Activated gamma-delta T cell treated with Interleukin-2 at 50 U/mL for 16 hours (primary cell): ENCODE data around the gene KCNN3.
"Not testable (repeated sequence)": the region's sequence is repeated elsewhere in the genome, so short reads cannot be mapped to it uniquely, and the experiment has no call there.

Experiments
- DNase-seq: peaks from one replicate; pipeline ENCODE4 v3.0.0-alpha.2; 2020

KCNN3 gene

GRCh38 chr1:154716614-154717527 lies 153.2 kb downstream of the KCNN3 start:
- DNase-seq = no peak

GRCh38 chr1:154716011-154716410 lies 154.1 kb downstream of the KCNN3 start:
- DNase-seq = no peak

- DNase-seq = no peak
Observed at GRCh38 chr1:154715385-154715784, 154.7 kb downstream of the KCNN3 start.

- no peak for DNase-seq
Observed at GRCh38 chr1:154714638-154715037, 155.4 kb downstream of the KCNN3 start.

GRCh38 chr1:154714052-154714623 lies 155.9 kb downstream of the KCNN3 start:
- DNase-seq = no peak

- DNase-seq = no peak
Observed at GRCh38 chr1:154713005-154713404, 157.1 kb downstream of the KCNN3 start.

GRCh38 chr1:154712166-154712810 lies 157.8 kb downstream of the KCNN3 start:
- DNase-seq = no peak

GRCh38 chr1:154711416-154711815 lies 158.7 kb downstream of the KCNN3 start:
- DNase-seq = no peak

GRCh38 chr1:154710106-154710505 lies 160.0 kb downstream of the KCNN3 start:
- DNase-seq = no peak

- DNase-seq = no peak
Observed at GRCh38 chr1:154707901-154708463, 162.1 kb downstream of the KCNN3 start.

- DNase-seq = no peak
Observed at GRCh38 chr1:154706851-154707250, 163.2 kb downstream of the KCNN3 start.

- no peak for DNase-seq
Observed at GRCh38 chr1:154705544-154705943, 164.5 kb downstream of the KCNN3 start.

GRCh38 chr1:154703170-154703569 lies 166.9 kb downstream of the KCNN3 start:
- no peak for DNase-seq

GRCh38 chr1:154698320-154699096 lies 171.6 kb downstream of the KCNN3 start:
- no peak for DNase-seq

GRCh38 chr1:154697710-154698109 lies 172.4 kb downstream of the KCNN3 start:
- no peak for DNase-seq

- no peak for DNase-seq
Observed at GRCh38 chr1:154696456-154696855, 173.6 kb downstream of the KCNN3 start.

GRCh38 chr1:154695985-154696384 lies 174.1 kb downstream of the KCNN3 start:
- no peak for DNase-seq

- DNase-seq = no peak
Observed at GRCh38 chr1:154694995-154695394, 175.1 kb downstream of the KCNN3 start.

- DNase-seq = no peak
Observed at GRCh38 chr1:154689083-154689482, 181.0 kb downstream of the KCNN3 start.

- DNase-seq = no peak
Observed at GRCh38 chr1:154686507-154686906, 183.6 kb downstream of the KCNN3 start.

- no peak for DNase-seq
Observed at GRCh38 chr1:154683820-154684219, 186.3 kb downstream of the KCNN3 start.

- DNase-seq = no peak
Observed at GRCh38 chr1:154682254-154682653, 187.8 kb downstream of the KCNN3 start.

GRCh38 chr1:154677844-154678243 lies 192.2 kb downstream of the KCNN3 start:
- DNase-seq = not testable (repeated sequence)
